Activated T-cell treated with anti-CD3 and anti-CD28 coated beads, Interleukin-2, amount 50 U/mL, for 4 hours (primary cell): ENCODE measurements around the gene SPARC. TPM values are rescaled to one million over a fixed set of nuclear protein-coding genes. Genes with fewer than 3 reads are reported as not detected.
A peak's percentile ranks its signal among the peaks of the same experiment; 100 is the strongest.
"Not testable (repeated sequence)": the region's sequence is repeated elsewhere in the genome, so short reads cannot be mapped to it uniquely, and the experiment has no call there.

Experiments
- ATAC-seq, 2 donors: fragments of 200-7000 bp; cut with Tn5 transposase; one replicate each; pipeline ENCODE4 v1.10.0; 2021
- DNase-seq: peaks from one replicate; pipeline ENCODE4 v3.0.0-alpha.2; 2020
- H3K27me3 Mint-ChIP-seq: one replicate; pipeline ENCODE4 v1.8.0; 2021; ENCODE audit warnings: low read depth, mixed read lengths
- H3K36me3 Mint-ChIP-seq: one replicate; pipeline ENCODE4 v1.8.0; 2022; ENCODE audit warnings: mixed read lengths; ENCODE audit not compliant: insufficient read depth
- H3K4me1 Mint-ChIP-seq: one replicate; pipeline ENCODE4 v1.8.0; 2021; ENCODE audit warnings: low read depth, mixed read lengths
- H3K4me3 Mint-ChIP-seq: one replicate; pipeline ENCODE4 v1.8.0; 2021; ENCODE audit warnings: mild to moderate bottlenecking, moderate library complexity, mixed read lengths
- H3K9me3 Mint-ChIP-seq: one replicate; pipeline ENCODE4 v1.8.0; 2021; ENCODE audit warnings: mixed read lengths
- total RNA-seq, 3 donors: library from RNA; stranded (reverse); gene quantifications; one replicate each; pipeline ENCODE4 v1.2.1, GENCODE V29; 2021

SPARC gene
- total RNA-seq: 1 to 10 TPM; 2.0 to 2.6 (median 2.3) TPM

DNA sequence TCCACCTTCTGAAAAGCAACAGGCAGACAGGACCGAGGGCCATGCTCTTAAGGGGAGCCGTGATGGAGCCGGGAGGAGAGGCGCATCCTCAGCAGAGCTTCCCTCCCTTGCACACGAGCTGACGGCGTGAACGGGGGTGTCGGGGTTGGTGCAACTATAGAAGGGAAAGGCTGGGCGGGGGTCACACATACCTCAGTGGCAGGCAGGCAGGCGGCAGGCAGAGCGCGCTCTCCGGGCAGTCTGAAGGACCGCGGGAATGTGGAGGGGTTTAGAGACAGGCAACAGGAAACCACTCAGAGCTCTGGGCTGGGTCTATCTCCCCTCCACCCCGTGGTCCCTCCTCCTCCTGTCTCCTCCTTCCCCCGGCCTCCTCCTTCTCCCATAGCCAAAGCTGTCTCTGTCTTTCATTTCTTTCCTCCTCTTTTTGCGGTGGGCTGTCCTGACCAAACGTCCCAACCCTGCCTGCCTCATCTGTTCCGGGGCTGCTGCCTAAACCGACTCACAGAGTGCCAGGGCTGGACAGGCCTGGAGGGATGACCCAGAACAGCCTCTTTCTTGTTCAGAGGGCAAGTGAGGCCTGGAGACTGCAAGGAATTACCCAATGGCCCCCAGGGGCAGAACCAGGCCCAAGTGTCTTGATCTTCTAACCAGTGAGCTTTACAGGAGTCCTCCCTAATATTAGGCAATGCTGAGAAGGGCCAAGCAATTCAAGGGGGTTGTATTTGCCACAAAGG, at the start of gene SPARC:
Gene SPARC (minus strand): TSS at position 242 of the 734 bp plus-strand sequence. CDS start 10,727 bp downstream, outside the sequence.
- Mint-ChIP-seq H3K27me3 (peaks cover 29% of the 10 kb centered on the region), H3K4me1 (peaks cover 7% of the 10 kb centered on the region), H3K36me3 (no peaks in the 10 kb centered on the region), H3K4me3 (peak within 1 kb of the TSS; percentile 24), H3K9me3 (no peaks in the 10 kb centered on the region)
- no peak for DNase-seq
- ATAC-seq: peak; percentile 48 to 53

DNA sequence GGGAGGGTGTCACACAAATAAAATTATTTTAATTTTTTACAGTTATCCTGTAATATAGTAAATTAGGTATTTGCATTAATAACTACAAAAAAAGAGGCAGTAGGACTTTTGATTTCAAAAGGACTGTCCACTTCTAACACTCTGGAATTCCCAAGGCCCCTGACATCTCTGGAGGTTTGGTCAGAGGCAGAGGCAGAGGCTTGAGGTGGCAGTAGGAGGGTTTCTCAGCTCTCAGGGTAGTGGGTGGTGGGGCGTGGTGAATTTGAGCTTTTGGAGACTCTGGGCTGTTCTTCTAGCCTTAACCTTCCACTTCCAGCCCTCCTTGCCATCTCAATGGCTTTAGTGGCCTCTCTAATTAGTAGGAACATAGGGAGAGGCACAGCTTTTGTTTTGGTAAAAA, 48.9 kb upstream of the SPARC start:
- H3K9me3 Mint-ChIP-seq: no peaks in the 10 kb centered on the region
- H3K4me3 Mint-ChIP-seq: no peak overlapping the region
- DNase-seq (no peak), ATAC-seq (no peak)
- H3K36me3 Mint-ChIP-seq: peaks cover 14% of the 10 kb centered on the region
- H3K27me3 Mint-ChIP-seq: no peaks in the 10 kb centered on the region
- peaks cover 3% of the 10 kb centered on the region for H3K4me1 Mint-ChIP-seq

DNA sequence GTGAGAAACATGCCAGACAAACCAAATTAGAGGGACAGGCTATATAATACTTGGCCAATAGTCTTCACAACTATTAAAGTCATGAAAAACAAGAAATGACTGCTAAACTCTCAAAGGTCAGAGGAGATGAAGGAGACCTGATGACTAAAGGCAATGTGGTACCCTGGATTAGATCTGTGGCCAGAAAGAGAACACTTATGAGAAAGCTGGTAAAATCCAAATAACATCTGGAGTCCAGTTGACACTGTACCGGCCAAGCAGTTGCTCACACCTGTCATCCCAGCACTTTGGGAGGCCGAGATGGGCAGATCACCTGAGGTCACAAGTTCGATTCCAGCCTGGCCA, 47.3 kb upstream of the SPARC start:
- no peak overlapping the region for H3K4me3 Mint-ChIP-seq
- no peaks in the 10 kb centered on the region for H3K27me3 Mint-ChIP-seq
- H3K4me1 Mint-ChIP-seq: peaks cover 5% of the 10 kb centered on the region
- DNase-seq: no peak
- peaks cover 10% of the 10 kb centered on the region for H3K9me3 Mint-ChIP-seq
- ATAC-seq: no peak
- peaks cover 25% of the 10 kb centered on the region for H3K36me3 Mint-ChIP-seq

DNA sequence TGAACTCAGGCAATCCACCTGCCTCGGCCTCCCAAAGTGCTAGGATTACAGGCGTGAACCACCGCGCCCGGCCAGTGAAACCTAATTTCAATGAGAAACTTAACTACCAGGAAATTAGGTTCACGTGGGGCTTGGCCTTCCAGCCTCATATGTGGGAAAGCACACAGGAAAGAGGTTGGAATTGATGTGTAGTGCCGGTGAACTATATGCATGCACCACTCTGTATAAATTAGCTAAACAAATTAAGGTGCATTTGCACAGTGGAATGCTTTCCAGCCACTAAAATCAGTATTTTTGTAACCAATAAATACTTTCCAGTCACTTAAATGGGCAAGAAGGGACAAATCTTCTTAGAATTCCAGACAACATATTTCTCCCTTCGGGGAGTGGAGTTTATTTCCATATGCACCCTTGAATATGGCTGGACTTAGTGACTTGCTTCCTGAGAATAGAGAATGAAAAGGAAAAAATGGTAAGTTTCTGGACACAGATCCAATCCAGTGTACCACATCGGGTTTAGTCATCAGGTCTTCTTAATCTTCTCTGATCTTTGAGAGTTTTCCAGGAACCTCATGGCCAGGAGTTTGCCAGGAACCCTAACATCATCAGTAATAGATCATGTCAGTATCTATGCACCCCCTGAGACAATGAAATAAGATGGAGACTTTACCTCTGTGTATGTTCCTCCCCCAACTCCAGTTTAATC, 46.8 kb upstream of the SPARC start:
- no peak overlapping the region for H3K4me3 Mint-ChIP-seq
- no peaks in the 10 kb centered on the region for H3K27me3 Mint-ChIP-seq
- peaks cover 10% of the 10 kb centered on the region for H3K9me3 Mint-ChIP-seq
- H3K4me1 Mint-ChIP-seq: peaks cover 5% of the 10 kb centered on the region
- ATAC-seq: no peak
- peaks cover 24% of the 10 kb centered on the region for H3K36me3 Mint-ChIP-seq
- DNase-seq: no peak

GRCh38 chr5:151730381-151730780, 43.7 kb upstream of the SPARC start:
- DNase-seq: no peak
- ATAC-seq: no peak

DNA sequence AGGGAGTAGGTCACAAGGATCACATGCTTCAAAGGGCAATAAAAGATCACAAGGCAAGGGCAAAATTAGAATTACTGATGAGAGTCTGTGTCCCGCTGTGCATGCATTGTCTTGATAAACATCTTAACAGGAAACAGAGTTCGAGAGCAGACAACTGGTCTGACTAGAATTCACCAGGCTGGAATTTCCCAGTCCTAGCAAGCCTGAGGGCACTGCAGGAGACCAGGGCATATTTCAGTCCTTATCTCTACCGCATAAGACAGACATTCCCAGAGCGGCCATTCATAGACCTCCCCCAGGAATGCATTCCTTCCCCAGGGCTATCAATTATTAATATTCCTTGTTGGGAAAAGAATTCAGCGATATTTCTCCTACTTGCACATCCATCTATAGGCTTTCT, 42.9 kb upstream of the SPARC start:
- DNase-seq, H3K4me1 Mint-ChIP-seq, H3K9me3 Mint-ChIP-seq, H3K27me3 Mint-ChIP-seq, H3K4me3 Mint-ChIP-seq, ATAC-seq: not testable (repeated sequence)
- H3K36me3 Mint-ChIP-seq: peaks cover 17% of the 10 kb centered on the region

More at GRCh38 chr5:151730381-151730780, 43.7 kb upstream of the SPARC start:
- H3K4me1 Mint-ChIP-seq: peaks cover 5% of the 10 kb centered on the region
- H3K27me3 Mint-ChIP-seq: no peaks in the 10 kb centered on the region
- peaks cover 10% of the 10 kb centered on the region for H3K9me3 Mint-ChIP-seq
- no peak overlapping the region for H3K4me3 Mint-ChIP-seq
- peaks cover 17% of the 10 kb centered on the region for H3K36me3 Mint-ChIP-seq

DNA sequence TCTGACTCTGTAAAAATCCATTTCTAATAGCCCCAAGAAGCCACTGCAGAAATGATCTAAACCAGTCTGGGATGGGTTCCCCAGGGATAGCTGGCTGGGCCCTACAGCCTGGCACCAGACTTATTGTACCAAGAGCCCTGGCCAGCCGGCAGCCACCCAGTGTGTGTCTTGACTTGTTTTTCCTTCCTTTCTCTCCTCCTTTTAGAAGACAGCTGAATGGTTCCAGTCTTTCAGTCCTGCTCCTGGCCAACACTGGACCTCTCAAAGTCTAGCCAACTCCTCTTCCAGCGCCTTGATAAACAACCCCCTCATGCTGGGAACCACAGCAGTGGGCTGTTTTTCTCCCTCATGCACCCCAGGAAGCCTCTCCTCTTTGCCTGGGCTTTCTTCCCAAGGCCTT, 37.6 kb upstream of the SPARC start:
- DNase-seq (no peak), ATAC-seq (no peak)
- Mint-ChIP-seq H3K27me3 (no peaks in the 10 kb centered on the region), H3K4me1 (peaks cover 6% of the 10 kb centered on the region), H3K9me3 (peaks cover 3% of the 10 kb centered on the region), H3K36me3 (peaks cover 4% of the 10 kb centered on the region), H3K4me3 (no peak overlapping the region)

DNA sequence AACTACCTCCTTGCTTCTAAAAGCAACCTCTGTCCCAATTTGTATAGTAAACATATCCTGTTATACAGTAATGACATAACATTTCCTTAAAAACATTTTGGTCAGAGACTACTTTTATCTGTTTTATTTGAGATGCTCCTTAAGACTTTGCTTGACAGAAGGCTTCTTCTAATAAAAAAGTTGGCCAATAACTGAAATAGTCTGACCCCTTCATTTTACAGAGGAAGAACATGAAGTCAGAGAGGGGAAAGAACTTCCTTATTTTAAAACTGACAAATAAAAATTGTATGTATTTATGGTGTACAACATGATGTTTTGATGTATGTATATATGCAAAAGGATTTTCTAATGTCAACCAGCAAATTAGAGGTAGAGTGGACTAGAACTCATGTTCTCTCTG, 35.8 kb upstream of the SPARC start:
- DNase-seq (no peak), ATAC-seq (no peak)
- no peaks in the 10 kb centered on the region for H3K27me3 Mint-ChIP-seq
- H3K4me3 Mint-ChIP-seq: no peak overlapping the region
- H3K36me3 Mint-ChIP-seq: no peaks in the 10 kb centered on the region
- peaks cover 3% of the 10 kb centered on the region for H3K4me1 Mint-ChIP-seq
- no peaks in the 10 kb centered on the region for H3K9me3 Mint-ChIP-seq

GRCh38 chr5:151721812-151722391, 35.2 kb upstream of the SPARC start:
- no peak for ATAC-seq
- H3K4me3 Mint-ChIP-seq: no peak overlapping the region

DNA sequence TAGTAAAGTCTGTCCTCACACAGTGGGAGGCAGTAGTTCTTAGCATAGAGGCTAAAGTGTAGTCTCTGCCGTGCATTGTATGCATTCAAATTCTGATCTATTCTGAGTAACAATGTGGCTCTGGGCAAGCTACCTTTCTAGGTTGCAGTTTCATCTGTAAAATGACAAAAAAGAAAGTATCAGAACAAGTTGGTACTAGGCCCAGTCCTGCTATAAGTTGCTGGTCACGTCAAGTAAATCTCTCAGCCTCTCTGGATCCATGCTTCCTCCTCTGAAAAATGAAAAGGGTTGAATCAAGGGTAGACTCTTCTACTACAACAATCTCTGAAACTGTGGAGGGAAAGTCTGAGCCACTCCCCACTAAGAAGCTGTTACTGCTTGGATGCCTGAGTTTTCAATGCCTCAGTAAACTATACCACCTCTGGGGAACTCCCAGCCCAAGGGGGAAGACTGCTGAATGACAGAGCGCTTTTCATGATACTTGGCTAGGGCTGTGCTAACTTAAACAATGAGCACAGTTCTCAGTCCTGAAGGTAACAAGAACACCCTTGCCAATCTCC, 34.5 kb upstream of the SPARC start:
- no peak for DNase-seq
- peak; percentile 65 to 79 for ATAC-seq
- no peak overlapping the region for H3K4me3 Mint-ChIP-seq

More at GRCh38 chr5:151721812-151722391, 35.2 kb upstream of the SPARC start:
- no peaks in the 10 kb centered on the region for H3K36me3 Mint-ChIP-seq
- no peaks in the 10 kb centered on the region for H3K9me3 Mint-ChIP-seq
- DNase-seq: no peak
- no peaks in the 10 kb centered on the region for H3K27me3 Mint-ChIP-seq
- H3K4me1 Mint-ChIP-seq: peaks cover 3% of the 10 kb centered on the region

GRCh38 chr5:151720215-151720614, 33.5 kb upstream of the SPARC start:
- DNase-seq (no peak), ATAC-seq (no peak)
- H3K4me3 Mint-ChIP-seq: no peak overlapping the region
- H3K36me3 Mint-ChIP-seq: no peaks in the 10 kb centered on the region
- no peaks in the 10 kb centered on the region for H3K9me3 Mint-ChIP-seq
- H3K27me3 Mint-ChIP-seq: no peaks in the 10 kb centered on the region
- H3K4me1 Mint-ChIP-seq: peaks cover 3% of the 10 kb centered on the region

More for the DNA sequence above, 34.5 kb upstream of the SPARC start:
- Mint-ChIP-seq H3K36me3 (no peaks in the 10 kb centered on the region), H3K4me1 (peaks cover 3% of the 10 kb centered on the region), H3K9me3 (no peaks in the 10 kb centered on the region), H3K27me3 (no peaks in the 10 kb centered on the region)

- no peak overlapping the region for H3K4me3 Mint-ChIP-seq
- peaks cover 3% of the 10 kb centered on the region for H3K27me3 Mint-ChIP-seq
- H3K36me3 Mint-ChIP-seq: no peaks in the 10 kb centered on the region
- no peak for DNase-seq
- H3K4me1 Mint-ChIP-seq: peaks cover 3% of the 10 kb centered on the region
- no peaks in the 10 kb centered on the region for H3K9me3 Mint-ChIP-seq
- ATAC-seq: no peak
Observed at GRCh38 chr5:151719228-151720000, 32.7 kb upstream of the SPARC start.

DNA sequence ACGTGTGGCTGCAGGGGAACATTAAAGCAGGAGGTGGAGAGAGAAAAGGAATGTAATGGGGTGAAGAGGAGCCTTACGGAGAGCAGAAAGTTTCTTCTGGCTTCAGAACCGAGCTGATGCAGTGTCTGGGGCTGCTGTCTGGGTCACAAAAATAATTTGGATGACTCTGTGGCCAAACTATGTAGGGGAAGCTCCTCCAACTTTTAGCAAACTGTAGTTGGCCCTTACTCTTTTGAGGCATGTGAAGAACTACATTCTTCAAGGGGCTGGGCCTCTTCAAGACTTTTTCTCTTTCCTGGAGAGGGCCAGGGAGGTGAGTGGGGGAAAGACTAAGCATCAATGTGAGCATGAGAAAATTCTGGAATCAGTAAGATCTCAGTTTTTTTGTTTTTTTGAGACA, 31.9 kb upstream of the SPARC start:
- no peak overlapping the region for H3K4me3 Mint-ChIP-seq
- DNase-seq: no peak
- no peaks in the 10 kb centered on the region for H3K9me3 Mint-ChIP-seq
- peaks cover 3% of the 10 kb centered on the region for H3K27me3 Mint-ChIP-seq
- H3K4me1 Mint-ChIP-seq: peaks cover 3% of the 10 kb centered on the region
- H3K36me3 Mint-ChIP-seq: no peaks in the 10 kb centered on the region
- no peak for ATAC-seq

DNA sequence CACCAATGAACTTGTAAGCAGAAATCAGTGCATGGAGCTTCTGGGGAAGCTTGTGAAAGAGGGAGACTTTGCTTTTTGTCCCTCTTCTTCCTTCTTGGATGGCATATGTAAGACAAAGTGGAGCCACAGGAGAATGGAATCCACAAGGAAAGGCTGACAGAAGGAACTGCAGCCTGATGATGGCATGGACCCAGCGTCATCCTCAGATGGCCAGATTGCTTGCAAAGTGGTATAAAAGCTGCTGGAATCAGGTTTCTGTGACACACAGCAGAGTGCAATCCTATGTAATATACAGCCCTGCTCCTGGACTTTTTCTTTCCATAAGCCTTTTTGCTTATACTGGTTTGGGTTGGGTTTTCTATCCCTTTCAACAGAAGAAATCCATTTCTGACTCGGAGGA, 31.4 kb upstream of the SPARC start:
- H3K4me1 Mint-ChIP-seq: peaks cover 3% of the 10 kb centered on the region
- ATAC-seq (no peak), DNase-seq (no peak)
- H3K4me3 Mint-ChIP-seq: no peak overlapping the region
- H3K27me3 Mint-ChIP-seq: peaks cover 3% of the 10 kb centered on the region
- H3K36me3 Mint-ChIP-seq: no peaks in the 10 kb centered on the region
- H3K9me3 Mint-ChIP-seq: no peaks in the 10 kb centered on the region
